HG03108 (cell line): Measurements from ENCODE around the gene KEL.

Experiments used
- ATAC-seq: cut with Tn5 transposase; IDR thresholded peaks from one replicate; pipeline ENCODE4 v1.9.1; 2021; ENCODE audit warnings: moderate library complexity; ENCODE audit not compliant: unreplicated experiment

The KEL gene

DNA sequence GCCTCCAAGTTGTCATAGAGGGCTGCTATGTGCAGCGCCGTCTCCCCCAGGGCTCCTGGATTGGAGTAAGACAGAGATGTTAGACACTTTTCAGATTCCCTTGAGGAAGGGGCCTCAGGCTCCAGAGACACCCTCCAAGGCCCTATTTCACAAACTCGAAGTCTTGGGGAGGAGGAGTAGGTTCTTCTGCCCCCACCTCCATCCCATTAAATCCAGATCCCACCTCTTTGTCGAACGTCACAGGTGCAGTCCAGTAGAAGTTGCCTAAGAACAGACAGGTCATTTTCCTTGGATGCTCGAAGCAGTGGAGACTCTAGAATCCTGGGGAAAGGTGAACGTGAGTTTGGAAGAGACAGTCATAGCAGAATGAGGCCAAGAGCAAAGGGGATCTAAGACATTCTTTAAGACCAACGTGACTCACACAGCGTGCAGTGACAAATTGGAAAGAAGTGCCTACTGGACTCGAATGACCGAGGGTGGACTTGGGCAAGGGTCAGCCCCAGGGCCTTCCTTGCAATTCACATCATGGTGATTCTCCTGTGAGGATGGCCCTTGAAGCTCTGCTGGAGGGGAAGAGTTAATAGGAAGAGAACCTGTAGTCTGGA is 31.9 kb downstream of the KEL start:
- no peak for ATAC-seq

DNA sequence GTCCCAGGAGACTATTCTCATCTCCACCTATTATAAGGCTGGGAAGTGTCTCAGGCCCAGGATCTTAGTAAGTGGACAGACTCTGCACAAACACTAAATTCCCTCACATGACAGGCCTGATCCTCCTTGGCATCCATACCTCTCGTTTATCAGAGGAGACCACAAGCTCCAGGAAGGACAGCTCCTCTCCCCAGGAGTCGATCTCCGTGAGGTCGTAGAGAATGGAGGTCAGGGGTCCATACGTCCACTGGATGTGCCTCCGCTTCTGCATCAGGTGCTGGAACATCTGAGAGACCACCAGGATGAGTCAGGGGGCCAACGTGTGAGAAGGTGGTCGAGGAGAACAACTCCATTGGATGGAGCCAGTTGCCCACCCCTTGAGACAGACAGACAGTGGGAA is 34.2 kb downstream of the KEL start:
- ATAC-seq, result no peak

DNA sequence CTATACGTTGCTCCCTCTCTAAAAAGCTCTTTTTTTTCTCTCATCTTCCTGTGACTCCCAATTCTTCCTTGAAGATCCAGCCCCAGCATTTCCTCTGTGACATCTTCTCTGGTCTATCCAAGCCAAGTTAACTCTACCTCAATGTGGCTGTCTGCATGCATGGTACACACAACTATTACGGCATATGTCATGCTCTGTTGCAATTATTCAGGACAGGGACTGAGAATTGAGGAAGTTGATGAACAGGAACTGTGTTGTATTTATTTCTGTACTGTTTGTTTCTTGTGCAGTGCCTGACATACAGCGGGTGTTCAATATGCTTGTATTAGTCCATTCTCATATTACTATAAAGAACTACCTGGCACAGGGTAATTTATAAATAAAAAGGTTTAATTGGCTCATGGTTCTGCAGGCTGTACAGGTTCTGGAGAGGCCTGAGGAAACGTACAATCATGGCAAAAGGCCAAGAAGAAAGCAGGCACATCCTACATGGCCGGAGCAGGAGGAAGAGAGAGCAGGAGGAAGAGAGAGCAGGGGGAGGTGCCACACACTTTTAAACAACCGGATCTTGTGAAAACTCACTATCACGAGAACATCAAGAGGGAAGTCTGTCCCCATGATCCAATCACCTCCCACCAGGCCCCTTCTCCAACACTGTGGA is 34.9 kb downstream of the KEL start:
- no peak for ATAC-seq

DNA sequence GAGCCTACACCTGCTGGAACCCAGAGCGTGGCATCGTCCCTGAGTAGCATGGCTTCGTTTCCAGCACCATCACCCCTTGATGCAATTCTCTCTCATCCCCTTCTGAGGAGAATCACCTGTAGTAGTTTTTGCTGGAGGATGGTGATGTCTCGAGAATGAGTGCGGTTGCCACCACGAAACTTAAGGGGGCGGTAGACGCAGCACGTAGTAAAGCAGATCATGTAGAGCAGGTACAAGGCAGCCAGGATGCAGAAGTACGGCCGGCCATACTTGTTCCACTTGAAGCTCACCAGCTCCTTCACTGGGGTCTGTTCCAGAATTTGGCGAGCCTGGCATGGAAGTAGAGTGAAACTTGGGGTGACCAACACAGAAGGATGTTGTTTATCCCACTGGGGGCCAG is 36.8 kb downstream of the KEL start:
- no peak for ATAC-seq

DNA sequence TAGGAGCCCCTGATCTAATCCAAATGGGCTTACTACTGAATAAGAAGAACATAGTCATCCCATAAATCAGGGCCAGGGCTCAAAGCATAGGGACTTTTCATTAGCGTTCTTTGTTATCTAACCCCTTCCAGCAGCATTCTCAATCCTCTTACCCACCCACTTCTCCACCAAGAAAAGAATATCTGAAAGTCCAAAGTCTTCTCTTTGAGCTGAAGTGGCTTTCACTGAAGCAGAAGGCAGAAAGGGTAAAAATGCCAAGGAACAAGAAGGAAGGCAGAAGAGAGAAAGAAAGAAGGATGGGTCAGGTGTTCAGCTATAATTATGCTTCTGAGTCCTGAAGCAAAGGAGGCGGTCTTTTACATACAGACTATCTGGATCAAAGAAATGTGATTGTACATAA is 38.8 kb downstream of the KEL start:
- no peak for ATAC-seq

DNA sequence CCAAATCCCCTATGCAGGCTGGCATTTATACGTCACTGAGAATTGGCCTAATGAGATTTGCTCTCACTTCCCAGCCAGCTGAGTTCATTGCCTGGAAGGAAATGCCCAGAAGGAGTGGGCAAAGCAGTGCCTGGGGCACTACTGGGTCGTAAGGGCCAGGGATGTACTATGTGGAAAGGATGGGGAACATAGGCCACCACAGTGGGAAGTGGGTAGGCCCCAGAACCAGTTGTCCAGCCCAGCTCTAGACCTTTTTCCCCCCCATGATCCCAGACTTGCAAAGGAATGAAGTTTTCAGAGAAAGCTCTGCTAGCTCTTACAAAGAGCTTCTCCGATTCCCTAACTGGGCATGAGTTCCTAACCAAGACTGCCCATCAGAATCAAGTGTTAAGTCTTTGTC is 42.5 kb downstream of the KEL start:
- ATAC-seq, result no peak

DNA sequence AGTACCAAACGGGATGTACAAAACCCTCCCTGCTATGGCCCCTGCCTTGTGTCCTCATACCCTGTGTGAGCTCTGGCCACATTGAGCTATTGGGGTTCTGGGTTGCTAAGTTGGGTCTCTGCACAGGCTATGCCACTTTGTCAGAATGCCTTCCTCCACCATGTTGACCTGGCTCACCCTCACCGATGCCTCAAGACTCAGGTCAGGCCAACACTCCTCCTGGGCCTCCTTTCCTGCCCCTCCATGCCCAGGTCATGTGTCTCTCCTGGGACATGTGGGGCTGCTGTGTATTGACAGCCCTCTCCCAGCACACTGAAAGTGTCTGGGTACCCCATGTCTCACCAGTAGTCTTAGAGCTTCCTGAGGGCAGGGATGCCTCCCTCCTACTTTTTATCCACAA is 43.3 kb downstream of the KEL start:
- ATAC-seq, result no peak

DNA sequence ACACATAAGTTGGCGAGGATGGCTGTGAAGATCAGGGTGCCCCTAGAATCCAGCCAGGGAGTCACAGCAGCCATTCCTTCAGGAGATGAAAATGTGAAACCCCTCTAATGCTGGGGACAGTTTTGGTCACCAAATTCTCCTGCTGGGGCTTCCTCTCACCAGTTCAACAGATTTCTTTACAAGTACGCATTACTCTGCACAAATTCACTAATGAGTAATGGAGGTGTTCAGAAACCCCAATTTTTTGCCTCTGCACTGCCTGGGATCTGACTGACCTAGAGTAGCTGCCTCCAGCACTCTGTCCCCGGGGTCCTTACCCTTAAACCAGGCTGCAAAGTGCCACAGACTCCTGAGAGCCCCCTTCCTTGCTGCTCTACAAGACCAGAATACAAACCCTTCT is 44.7 kb downstream of the KEL start:
- ATAC-seq, result no peak

DNA sequence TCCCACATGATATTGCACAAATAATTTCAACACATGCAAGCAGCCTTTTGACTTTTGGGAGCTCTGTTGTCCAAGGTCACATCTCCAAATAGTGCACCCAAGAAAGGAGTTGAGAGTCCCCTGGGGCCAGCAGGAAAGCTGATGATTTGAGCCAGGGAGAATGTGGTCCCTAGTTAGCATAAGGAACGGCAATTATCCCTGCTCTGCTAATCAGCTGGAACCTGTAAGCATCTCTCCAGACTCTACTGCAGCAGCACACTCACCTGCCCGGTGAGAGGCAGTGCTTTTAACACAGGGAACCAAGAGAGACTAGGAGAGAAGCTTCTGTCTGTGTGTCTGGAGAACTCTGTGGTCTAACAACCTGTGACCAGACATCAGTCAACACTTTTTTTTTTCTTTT is 45.7 kb downstream of the KEL start:
- ATAC-seq, result no peak

DNA sequence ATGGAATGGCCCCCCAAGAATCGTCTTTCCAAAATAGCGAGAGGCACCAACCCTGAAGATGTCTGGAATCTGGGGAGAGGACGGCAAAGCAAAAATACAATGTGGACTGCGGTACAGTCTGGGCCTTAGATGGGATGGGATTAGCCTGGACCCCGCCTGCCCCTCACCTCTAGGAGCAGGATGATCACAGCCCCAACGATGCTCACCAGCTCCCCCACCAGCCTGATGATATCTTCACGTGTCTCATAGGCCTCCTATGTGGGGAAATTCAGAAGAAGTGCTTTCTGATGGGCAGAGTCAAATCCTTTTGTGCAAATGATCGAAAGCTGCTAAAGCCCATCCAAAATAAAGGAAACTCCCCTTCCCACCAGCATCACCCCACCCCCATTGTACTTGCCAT is 46.8 kb downstream of the KEL start:
- ATAC-seq, result no peak

DNA sequence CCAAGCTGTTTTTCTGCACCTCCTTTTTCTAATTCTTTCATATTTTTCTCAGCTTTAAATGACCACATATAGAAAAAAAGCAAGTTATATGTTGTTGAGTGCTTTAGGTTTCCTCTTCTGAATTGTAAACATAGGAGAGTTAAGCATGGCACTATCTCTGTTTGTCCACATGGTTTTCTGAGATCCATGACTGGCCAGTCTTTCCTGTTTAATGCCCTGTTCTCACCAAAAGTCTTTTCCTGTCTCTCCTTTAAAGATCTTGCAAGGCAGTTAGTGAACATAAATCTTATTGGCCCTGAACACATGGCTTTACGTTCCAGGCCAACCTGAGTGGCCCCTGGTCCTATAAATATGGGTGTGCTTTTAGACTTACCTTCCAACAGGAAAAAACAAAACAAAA is 48.0 kb downstream of the KEL start:
- no peak for ATAC-seq

DNA sequence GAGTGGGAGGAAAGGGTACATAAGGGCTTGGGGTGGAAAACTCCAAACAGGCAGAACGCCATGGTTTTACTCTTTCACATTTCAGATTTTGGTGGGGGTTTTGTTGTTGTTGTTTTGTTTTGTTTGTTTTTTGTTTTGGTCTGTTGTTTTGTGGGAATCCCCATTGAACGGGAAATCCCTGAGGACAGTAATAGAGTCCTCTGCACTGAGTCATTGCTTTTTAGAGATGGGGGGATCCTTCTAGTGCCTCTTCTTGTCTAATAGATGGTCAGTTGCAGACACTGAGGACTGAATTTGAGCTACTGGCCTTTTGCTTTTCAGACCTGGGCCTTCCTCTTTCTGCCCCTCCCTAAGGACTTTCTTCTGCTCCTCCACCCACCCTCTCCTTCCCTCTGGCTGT is 48.6 kb downstream of the KEL start:
- ATAC-seq, result no peak

DNA sequence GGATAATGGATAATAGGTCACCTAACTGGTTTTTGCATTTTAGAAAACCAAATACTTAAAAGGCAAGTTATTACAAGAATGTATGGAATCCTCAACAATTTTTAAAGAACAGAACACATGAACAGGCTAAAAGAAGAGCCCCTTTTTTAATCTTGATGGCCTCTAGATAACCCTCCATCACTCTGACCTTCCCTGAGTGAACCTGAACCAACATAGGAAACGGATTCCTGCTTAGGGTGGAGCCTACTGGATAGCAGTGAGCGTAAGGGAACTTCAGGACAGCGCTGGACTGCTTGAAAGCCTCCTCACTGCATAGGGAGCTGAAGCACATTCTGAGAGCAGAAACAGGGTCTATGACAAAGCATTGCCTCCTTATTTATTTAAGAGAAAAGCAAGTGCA is 49.1 kb downstream of the KEL start:
- no peak for ATAC-seq

DNA sequence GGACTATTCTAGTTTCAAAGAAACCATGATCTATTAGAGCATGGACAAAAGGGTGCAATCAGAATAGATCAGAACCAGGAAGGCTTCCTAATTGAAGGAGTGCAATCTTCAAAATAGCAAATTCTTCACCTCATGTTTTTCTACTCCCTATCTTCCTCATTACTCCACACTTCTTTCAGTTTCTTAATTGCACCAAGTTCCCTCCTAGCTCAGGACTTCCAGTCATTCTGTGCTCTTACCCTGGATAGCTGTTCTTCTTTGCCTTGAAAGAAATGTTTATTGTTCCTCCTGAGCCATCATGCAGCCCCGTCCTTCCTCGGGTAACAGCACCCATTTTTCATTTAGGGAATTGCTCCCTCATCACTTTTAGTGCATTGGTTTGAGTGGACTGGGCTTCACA is 51.7 kb downstream of the KEL start:
- ATAC-seq, result no peak

DNA sequence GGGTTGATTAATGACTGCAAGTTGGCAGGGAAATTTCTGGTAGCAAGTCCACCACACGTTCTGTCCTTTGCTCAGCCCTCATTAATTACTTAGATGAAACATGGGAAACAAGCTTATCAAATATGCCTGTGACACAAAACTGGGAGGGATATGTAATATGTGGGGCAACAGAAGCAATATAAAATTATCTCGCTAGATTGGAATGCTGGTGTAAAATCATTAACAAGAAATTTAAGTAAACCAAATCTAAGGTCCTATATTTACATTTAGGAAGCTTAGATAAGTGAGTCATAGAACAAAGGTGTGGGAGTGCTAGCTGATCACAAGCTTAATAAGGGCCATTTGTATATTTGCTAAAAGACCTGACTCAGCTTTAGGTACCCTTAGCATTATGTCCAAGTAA is 52.1 kb downstream of the KEL start:
- ATAC-seq, result no peak

DNA sequence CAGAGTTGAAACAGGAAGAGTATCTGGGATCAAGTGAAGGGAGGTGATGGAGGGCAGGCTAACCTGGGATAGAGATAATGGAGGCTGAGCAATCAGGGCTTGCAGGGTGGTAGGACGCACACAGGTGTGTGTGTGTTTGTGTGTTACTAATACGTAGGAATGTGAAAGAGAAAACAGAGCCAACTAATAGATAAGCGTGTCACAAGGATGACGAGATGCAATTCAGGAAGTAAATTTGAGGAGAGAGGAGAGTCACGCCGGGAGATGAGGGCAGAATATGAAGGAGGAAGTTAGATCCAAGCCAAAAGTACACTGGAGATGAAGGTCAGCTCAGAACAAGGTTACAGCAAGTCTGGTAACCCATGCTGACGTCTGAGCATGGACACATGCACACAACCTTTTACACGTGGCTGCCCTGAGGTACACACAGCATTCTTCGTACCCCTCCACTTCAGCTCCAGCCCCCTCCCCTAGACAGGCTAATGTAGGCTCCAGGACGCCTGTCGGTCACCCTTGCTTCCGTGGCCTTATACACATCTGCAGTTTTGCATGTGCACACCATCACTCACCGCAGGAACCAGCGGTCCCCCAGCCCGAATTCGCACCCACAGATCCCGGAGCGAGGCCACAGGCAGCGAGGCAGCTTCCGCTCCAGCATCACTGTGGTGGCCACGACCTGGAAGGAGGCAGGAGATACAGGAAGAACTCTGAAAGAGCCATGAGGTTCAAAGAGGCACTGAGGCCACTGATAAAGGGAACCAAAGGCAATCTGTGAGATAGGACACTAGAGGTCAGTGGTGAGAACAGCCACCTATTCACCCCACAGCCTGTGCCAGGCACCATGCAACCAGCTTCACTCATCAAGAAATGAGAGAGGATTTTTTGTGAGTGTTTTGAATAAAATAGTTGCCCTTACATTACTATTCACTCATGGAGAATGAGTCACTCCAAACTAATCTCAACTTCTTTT is 53.0 kb downstream of the KEL start:
- no peak for ATAC-seq

DNA sequence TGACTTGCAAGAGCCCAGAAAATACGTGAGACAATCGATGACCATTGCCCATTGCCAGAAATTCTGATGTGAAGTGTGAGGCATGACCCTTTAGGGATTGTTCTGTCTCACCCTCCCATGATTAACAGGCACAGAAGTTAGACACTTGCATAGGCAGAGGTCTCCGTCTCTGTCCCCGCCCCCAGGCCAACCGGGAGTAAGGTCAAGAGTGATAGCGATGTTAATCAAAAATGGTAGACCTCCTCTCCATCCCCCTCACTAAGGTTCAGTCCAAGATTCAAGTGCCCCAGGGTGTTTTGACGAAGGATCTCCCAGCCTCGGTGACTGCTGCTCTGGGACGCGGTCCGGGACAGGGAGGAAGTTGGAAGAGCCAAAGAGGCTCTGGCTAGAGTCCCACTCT is 53.9 kb downstream of the KEL start:
- ATAC-seq, result no peak

DNA sequence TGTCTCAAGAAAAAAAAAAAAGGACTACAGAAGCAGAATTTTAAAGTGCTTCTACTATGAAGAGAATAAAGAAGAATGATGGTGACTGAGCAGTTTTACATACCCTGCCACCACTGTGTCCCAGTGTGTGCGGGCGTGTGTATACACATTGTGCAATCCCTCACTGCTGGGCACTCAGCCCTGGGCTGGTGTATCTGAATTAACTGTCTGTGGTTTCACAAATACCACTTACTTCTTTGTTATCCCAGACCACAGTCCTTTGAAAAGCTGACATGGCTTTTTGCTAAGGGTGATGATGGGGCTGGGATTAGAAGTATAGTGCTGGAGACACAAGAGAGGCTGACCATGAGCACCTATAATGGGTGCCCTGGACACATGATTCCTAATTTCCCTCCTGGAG is 55.5 kb downstream of the KEL start:
- ATAC-seq, result no peak

DNA sequence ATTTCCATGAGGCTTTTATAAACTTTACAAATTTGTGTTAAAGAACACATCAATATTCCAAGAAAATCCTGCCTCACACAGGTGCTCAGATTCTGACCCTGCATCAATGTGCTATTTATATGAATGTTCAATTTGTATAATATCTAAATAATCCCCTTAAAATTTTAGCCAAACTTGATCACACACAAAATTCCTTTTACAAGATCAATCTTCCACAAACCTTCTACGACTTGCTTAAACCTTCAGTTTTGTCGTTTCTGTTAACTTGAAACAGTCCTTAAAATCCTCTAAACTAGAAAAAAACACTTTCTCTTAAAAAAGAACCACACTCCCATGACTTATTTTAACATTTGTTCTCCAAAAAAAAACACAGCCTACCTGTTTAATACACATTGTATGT is 56.4 kb downstream of the KEL start:
- ATAC-seq, result no peak

DNA sequence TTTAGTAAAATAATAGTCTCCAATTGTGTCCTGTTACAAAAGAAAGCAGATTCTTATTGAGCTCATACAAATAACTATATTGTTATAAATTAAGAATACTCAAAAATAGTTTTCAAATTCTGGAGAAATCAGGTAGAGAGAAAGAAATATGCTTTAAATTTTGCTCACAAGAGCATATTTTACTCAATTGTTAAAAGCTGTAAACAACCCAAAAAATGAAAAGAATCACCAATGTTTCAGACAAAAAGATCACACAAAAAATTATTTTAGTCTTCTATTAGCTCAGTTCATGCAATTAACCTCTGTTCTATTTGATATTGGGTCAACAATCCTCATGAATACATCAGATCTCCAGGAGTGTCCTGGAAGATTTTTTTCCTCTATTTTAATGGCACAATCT is 58.0 kb downstream of the KEL start:
- no peak for ATAC-seq

DNA sequence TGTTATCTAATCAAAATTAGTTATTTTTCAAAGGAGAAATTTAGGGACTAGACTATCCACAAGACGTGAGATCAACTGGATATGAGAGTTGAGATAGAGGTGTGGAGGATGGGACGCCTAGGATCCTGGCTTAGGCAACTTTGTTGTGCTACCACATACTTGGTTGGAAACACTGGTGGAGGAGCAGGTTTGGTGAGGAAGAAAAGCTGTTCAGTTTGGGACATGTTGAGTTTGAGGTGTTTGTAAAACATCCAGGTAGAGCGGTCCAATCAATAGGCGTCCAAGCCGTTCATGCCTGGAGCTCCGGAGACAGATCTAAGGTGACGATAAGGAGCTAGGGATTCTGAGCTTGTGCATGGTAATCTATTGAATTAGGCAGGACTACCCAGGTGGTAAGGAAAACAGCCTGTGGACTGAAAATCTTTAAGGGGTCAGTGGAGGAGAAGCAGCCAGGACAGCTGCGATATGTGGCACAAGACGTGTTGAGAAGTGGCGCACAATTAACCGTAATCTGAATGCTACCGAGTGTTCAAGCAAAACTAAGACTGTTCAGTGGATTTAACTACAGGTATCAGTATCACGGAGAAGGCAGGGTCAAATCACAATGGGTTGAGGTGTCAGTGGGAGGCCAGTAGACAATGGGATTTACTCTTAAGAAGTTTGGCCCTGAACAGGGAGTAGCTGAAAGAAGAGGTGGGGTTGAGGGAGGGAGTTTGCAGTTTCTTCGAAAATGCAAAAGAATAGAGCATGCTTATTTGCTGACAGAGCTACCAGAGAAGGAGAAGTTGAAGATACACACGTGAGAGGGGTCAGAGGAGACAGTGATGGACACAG is 60.5 kb downstream of the KEL start:
- no peak for ATAC-seq
